H1 (cell line): Measurements from ENCODE around the gene TRPC1. TPM values are rescaled to one million over a fixed set of nuclear protein-coding genes. Genes with fewer than 3 reads are reported as not detected.

ENCODE experiments used
- CTCF ChIA-PET: fragments of 300-600 bp; sonication (Branson Sonifier 250); formaldehyde crosslinking; loops from one replicate; lab custom pipeline; 2021; ENCODE audit not compliant: partially characterized antibody; lab: Charles Lee
- POLR2A ChIA-PET: fragments of 300-600 bp; sonication (Branson Sonifier 250); formaldehyde crosslinking; loops from one replicate; lab custom pipeline; 2021; ENCODE audit warnings: inconsistent platforms; ENCODE audit not compliant: partially characterized antibody; lab: Charles Lee
- DNase-seq, 2 experiments: peaks; one replicate each; pipeline versions ENCODE4 v3.0.0 to v3.0.0-alpha.2; 2010 to 2022; ENCODE audit warnings: low spot score in 2 of 2, low read depth in 1 of 2, mixed read lengths in 1 of 2
- FAIRE-seq: peaks from 2 replicates; lab custom pipeline; 2011; peaks lifted over from hg19 to GRCh38; lab: Jason Lieb, UNC
- H2AFZ ChIP-seq: 2 replicates; pipeline ENCODE4 v1.8.1; 2012; ENCODE audit warnings: low read length, inconsistent platforms
- H2AK5ac ChIP-seq: 2 replicates; pipeline ENCODE4 v1.6.1; 2013; ENCODE audit warnings: low read depth, low read length
- H2BK120ac ChIP-seq: replicated peaks from 2 replicates; pipeline ENCODE3; 2013; ENCODE audit warnings: low read depth, low read length, inconsistent platforms
- H2BK12ac ChIP-seq: 2 replicates; pipeline ENCODE4 v1.6.1; 2013; ENCODE audit warnings: low read depth, low read length
- H2BK15ac ChIP-seq: 2 replicates; pipeline ENCODE4 v1.6.1; 2013; ENCODE audit warnings: low read length
- H2BK20ac ChIP-seq: 2 replicates; pipeline ENCODE4 v1.6.1; 2013; ENCODE audit warnings: low read length
- H2BK5ac ChIP-seq: 2 replicates; pipeline ENCODE4 v1.6.1; 2013; ENCODE audit warnings: low read depth, low read length
- H3K14ac ChIP-seq: 2 replicates; pipeline ENCODE4 v1.6.1; 2013; ENCODE audit warnings: inconsistent platforms; ENCODE audit not compliant: insufficient read length
- H3K18ac ChIP-seq: 2 replicates; pipeline ENCODE4 v1.6.1; 2013; ENCODE audit warnings: low read length; ENCODE audit errors: extremely low read depth
- H3K23ac ChIP-seq: 2 replicates; pipeline ENCODE4 v1.6.1; 2013; ENCODE audit warnings: inconsistent platforms; ENCODE audit not compliant: insufficient read length
- H3K23me2 ChIP-seq: 2 replicates; pipeline ENCODE4 v1.6.1; 2013; ENCODE audit warnings: low read depth, low read length
- H3K27ac ChIP-seq: 2 replicates; pipeline ENCODE4 v1.6.1; 2011; ENCODE audit warnings: low read depth, low read length, inconsistent platforms
- H3K27me3 ChIP-seq, 4 experiments: replicated peaks in 1 of 4; 1 replicate in 1 of 4; 2 replicates in 3 of 4; pipeline versions ENCODE4 v1.6.1 to v1.8.1; 2011 to 2013; ENCODE audit warnings: low read length in 3 of 4, mild to moderate bottlenecking in 3 of 4, inconsistent platforms in 2 of 4, mixed read lengths in 2 of 4, moderate library complexity in 1 of 4; ENCODE audit not compliant: control insufficient read depth in 3 of 4, insufficient read depth in 3 of 4; ENCODE audit errors: extremely low read depth in 1 of 4
- H3K36me3 ChIP-seq, 4 experiments: 2 replicates each; pipeline versions ENCODE4 v1.6.1 to v1.8.1; 2011 to 2013; ENCODE audit warnings: mild to moderate bottlenecking in 4 of 4, low read length in 3 of 4, moderate library complexity in 2 of 4, control low read depth in 1 of 4, inconsistent platforms in 1 of 4; ENCODE audit not compliant: insufficient read depth in 4 of 4, control insufficient read depth in 2 of 4
- H3K4ac ChIP-seq: replicated peaks from 2 replicates; pipeline ENCODE3; 2013; ENCODE audit warnings: low read length, low read depth, mixed read lengths, inconsistent platforms; ENCODE audit not compliant: insufficient read length
- H3K4me1 ChIP-seq, 4 experiments: replicated peaks in 1 of 4; 1 replicate in 1 of 4; 2 replicates in 3 of 4; pipeline versions ENCODE4 v1.6.1 to v1.8.1; 2011 to 2013; ENCODE audit warnings: low read length in 3 of 4, inconsistent platforms in 2 of 4, mixed read lengths in 1 of 4; ENCODE audit not compliant: insufficient read depth in 4 of 4, control insufficient read depth in 3 of 4
- H3K4me2 ChIP-seq, 2 experiments: 2 replicates each; pipeline versions ENCODE4 v1.6.1 to v1.8.1; 2011 to 2013; ENCODE audit warnings: low read depth in 2 of 2, low read length in 2 of 2, control low read depth in 1 of 2, inconsistent platforms in 1 of 2, mild to moderate bottlenecking in 1 of 2; ENCODE audit not compliant: insufficient read depth in 1 of 2
- H3K4me3 ChIP-seq, 4 experiments: fragments of 200-600, 300-600 bp in 1 of 4; sonication (generic), shearing (Covaris generic), sonication (Bioruptor Twin) in 1 of 4; 2 replicates each; pipeline versions ENCODE4 v1.5.1 to v1.8.1; 2011 to 2016; ENCODE audit warnings: low read length in 4 of 4, low read depth in 3 of 4, control low read depth in 2 of 4, inconsistent platforms in 2 of 4, mild to moderate bottlenecking in 2 of 4, mixed read lengths in 1 of 4, moderate library complexity in 1 of 4; ENCODE audit not compliant: insufficient read depth in 2 of 4; ENCODE audit errors: extremely low read depth in 1 of 4
- H3K56ac ChIP-seq: replicated peaks from 2 replicates; pipeline ENCODE3; 2013; ENCODE audit warnings: low read depth, mild to moderate bottlenecking, mixed read lengths, low read length, inconsistent platforms; ENCODE audit not compliant: insufficient read length
- H3K79me1 ChIP-seq: 2 replicates; pipeline ENCODE4 v1.6.1; 2013; ENCODE audit warnings: low read depth, low read length, control low read depth
- H3K79me2 ChIP-seq, 2 experiments: 2 replicates each; pipeline versions ENCODE4 v1.6.1 to v1.8.1; 2012 to 2013; ENCODE audit warnings: low read length in 2 of 2, mild to moderate bottlenecking in 2 of 2, inconsistent platforms in 1 of 2; ENCODE audit not compliant: insufficient read depth in 2 of 2, control insufficient read depth in 1 of 2
- H3K9ac ChIP-seq, 4 experiments: replicated peaks in 1 of 4; 1 replicate in 1 of 4; 2 replicates in 3 of 4; pipeline versions ENCODE4 v1.6.1 to v1.8.1; 2011 to 2013; ENCODE audit warnings: low read depth in 3 of 4, low read length in 3 of 4, control low read depth in 2 of 4, mild to moderate bottlenecking in 2 of 4, moderate library complexity in 2 of 4, inconsistent platforms in 1 of 4; ENCODE audit errors: extremely low read depth in 1 of 4
- H3K9me3 ChIP-seq, 2 experiments: 2 replicates each; pipeline versions ENCODE4 v1.6.1 to v1.8.1; 2012 to 2013; ENCODE audit warnings: mild to moderate bottlenecking in 2 of 2, moderate library complexity in 2 of 2, control low read depth in 1 of 2, inconsistent platforms in 1 of 2, low read depth in 1 of 2, low read length in 1 of 2, mixed read lengths in 1 of 2; ENCODE audit not compliant: insufficient read depth in 2 of 2
- H4K20me1 ChIP-seq, 2 experiments: replicated peaks in 1 of 2; 2 replicates each; pipeline versions ENCODE3 to v1.8.1; 2011 to 2013; ENCODE audit warnings: inconsistent platforms in 2 of 2, low read length in 2 of 2, mild to moderate bottlenecking in 1 of 2; ENCODE audit not compliant: insufficient read depth in 2 of 2, control insufficient read depth in 1 of 2
- H4K5ac ChIP-seq: 2 replicates; pipeline ENCODE4 v1.6.1; 2013; ENCODE audit warnings: low read length, low read depth, mixed read lengths, inconsistent platforms; ENCODE audit not compliant: insufficient read length
- H4K8ac ChIP-seq: 2 replicates; pipeline ENCODE4 v1.8.0; 2013; ENCODE audit warnings: mild to moderate bottlenecking, moderate library complexity, low read length, inconsistent platforms; ENCODE audit not compliant: insufficient read depth; ENCODE audit errors: extremely low read depth
- H4K91ac ChIP-seq: replicated peaks from 2 replicates; pipeline ENCODE3; 2013; ENCODE audit warnings: low read length, mixed read lengths, inconsistent platforms; ENCODE audit not compliant: insufficient read length
- E2F6 ChIP-seq: IDR thresholded peaks from 2 replicates; pipeline ENCODE4 v1.6.1; 2012; ENCODE audit warnings: inconsistent platforms
- KDM5A ChIP-seq: fragments of 200-600 bp; IDR thresholded peaks from 2 replicates; pipeline ENCODE4 v1.7.1; 2012; ENCODE audit warnings: mild to moderate bottlenecking, low read length, inconsistent platforms, mixed read lengths
- RBBP5 ChIP-seq: IDR thresholded peaks from 2 replicates; pipeline ENCODE4 v1.7.1; 2012; ENCODE audit warnings: low read depth, mild to moderate bottlenecking, inconsistent platforms, low read length, moderate library complexity, borderline replicate concordance
- SP1 ChIP-seq: IDR thresholded peaks from 2 replicates; pipeline ENCODE4 v1.6.1; 2011; ENCODE audit warnings: low read depth, low read length
- TEAD4 ChIP-seq: IDR thresholded peaks from 2 replicates; pipeline ENCODE4 v1.6.1; 2012; ENCODE audit warnings: low read depth, low read length, inconsistent platforms, mixed read lengths
- WGBS, 2 experiments: shearing (Covaris generic) in 1 of 2; methylation state at CpG; one replicate each; pipeline versions ENCODE4 v1.1.6 to v1.1.7; 2013 to 2015; ENCODE audit warnings: low lambda C conversion rate in 2 of 2, mixed read lengths in 2 of 2, inconsistent platforms in 1 of 2, low coverage in 1 of 2, missing lambda C conversion rate in 1 of 2; ENCODE audit not compliant: insufficient replicate concordance in 2 of 2, insufficient coverage in 1 of 2, insufficient read length in 1 of 2; ENCODE audit errors: extremely low coverage in 1 of 2, missing lambda C conversion rate in 1 of 2; 5-methylcytosine and 5-hydroxymethylcytosine counted together
- polyA plus RNA-seq, 7 experiments: library from polyadenylated mRNA; depleted of rRNA in 3 of 7; stranded (reverse) in 5 of 7; unstranded in 2 of 7; fragments of >200 nt in 5 of 7; fragments of 200-250 nt in 2 of 7; gene quantifications; 1 replicate in 5 of 7; 2 replicates in 1 of 7; 4 replicates in 1 of 7; pipeline versions ENCODE4 v1.2.1 to v1.2.3, GENCODE V29; 2011 to 2013; ENCODE audit warnings: missing spikeins in 2 of 7, mixed read lengths in 2 of 7
- total RNA-seq: library from RNA; stranded (reverse); fragmentation: NEBNext Ultra II Directional; extraction: Animal tissue kit (Norgen Biotek cat#: 25700); gene quantifications from 2 replicates; pipeline ENCODE4 v1.2.1, GENCODE V29; 2021

TRPC1 gene
- total and polyA plus RNA-seq, 2 of the 8 experiments (the other 6 are each of a cell fraction or from before 2014, with no cell fraction given) = 22.6 to 23.1 TPM

- Histone ChIP-seq H3K18ac (no peak overlapping the region), H3K14ac (no peak overlapping the region), H2BK20ac (no peak overlapping the region), H2BK12ac (no peak overlapping the region), H3K4me3 (no peak overlapping the region), H3K4me2 (no peak overlapping the region), H2AFZ (no peak overlapping the region), H3K23ac (no peak overlapping the region), H4K8ac (no peak overlapping the region), H2BK5ac (no peak overlapping the region), H4K20me1 (no peaks in the 10 kb centered on the region), H4K91ac (no peak overlapping the region), H3K79me2 (no peaks in the 10 kb centered on the region), H3K4ac (no peak overlapping the region), H3K56ac (no peak overlapping the region), H3K9me3 (no peaks in the 10 kb centered on the region), H3K27me3 (no peaks in the 10 kb centered on the region), H3K9ac (no peak overlapping the region), H3K27ac (no peak overlapping the region), H4K5ac (no peak overlapping the region), H3K23me2 (no peaks in the 10 kb centered on the region), H3K4me1 (no peaks in the 10 kb centered on the region), H3K79me1 (no peaks in the 10 kb centered on the region), H3K36me3 (peaks cover 0 to 3% (median 0%) of the 10 kb centered on the region in 4 experiments; a peak in 1 of 8 replicates), H2BK120ac (no peak overlapping the region), H2AK5ac (no peak overlapping the region), H2BK15ac (no peak overlapping the region)
- no peak for DNase-seq
- ChIA-PET CTCF (interaction anchor here (5.5 kb wide), 1 partner anchor 12 kb away, joined by 49 read pairs; no protein-coding TSS in a partner anchor), POLR2A (no interaction called here)
- no peak for TF ChIP-seq KDM5A
- no peak for TF ChIP-seq SP1
- TF ChIP-seq E2F6 = no peak
- TF ChIP-seq RBBP5 = no peak
- no peak for TF ChIP-seq TEAD4
- whole genome bisulfite sequencing, 2 experiments = 87% methylated on average over 6 of the region's 6 CpGs; no CpG with 5 or more reads in 1 of the 2 experiments
- FAIRE-seq = no peak
These were observed 92.0 kb downstream of the TRPC1 start for GRCh38 chr3:142815803-142816202.
